Stimulated activated CD4-positive, alpha-beta T cell treated with anti-CD3 and anti-CD28 coated beads, Interleukin-15, amount 100 ng/mL, for 48 hours (primary cell): ENCODE results near the gene SLIT3.

Source experiments
- DNase-seq, 2 donors: peaks; one replicate each; pipeline ENCODE4 v3.0.0-alpha.2; 2020; ENCODE audit warnings: low read depth in 2 of 2

The SLIT3 gene

DNA sequence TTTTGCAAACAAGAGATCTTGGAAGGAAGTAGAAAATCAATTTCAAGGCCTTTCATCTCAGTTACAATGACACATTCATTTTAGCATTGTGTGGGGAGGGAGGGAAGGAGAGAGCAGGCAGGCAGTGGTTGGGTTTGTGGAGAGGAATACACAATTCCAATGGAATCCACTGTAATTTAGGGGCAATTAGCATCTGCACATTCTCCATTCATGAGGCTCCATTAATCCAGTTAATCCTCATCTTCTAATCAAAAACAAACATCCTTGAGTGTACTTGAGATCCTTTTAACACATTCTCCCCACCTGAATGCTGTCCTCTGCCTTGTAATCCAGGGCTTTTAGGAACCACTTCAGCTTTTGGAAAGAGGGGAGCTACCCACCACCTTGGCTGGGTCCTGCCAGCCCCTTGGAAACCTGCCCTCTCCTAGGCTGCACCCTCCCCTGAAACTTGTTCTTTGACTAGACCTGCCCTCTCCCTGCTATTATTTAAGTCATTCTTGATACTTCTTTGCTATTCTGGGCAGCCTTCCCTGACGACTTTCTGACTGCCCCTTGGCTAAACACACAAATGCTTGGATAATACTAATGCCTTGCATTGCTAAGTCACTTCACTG is 271.2 kb downstream of the SLIT3 start:
- no peak for DNase-seq

DNA sequence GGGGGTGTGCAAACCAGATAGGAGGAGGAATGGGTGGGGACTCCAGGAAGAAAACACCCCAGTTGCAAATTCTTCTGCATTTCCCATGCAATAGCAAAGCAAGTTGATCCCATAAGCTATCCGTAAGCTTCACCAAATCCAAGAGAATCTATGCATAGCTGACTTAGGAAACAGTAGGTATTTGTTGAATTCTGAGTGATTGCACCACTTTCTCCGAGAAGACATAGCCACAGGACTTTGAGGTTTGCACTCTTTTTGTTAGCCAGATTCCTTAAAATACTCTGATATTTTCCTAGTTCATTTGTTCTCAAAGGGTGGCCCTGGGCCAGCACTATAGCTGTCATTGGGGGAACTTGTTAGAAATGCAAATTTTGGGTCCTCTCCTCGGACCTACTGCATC is 271.9 kb downstream of the SLIT3 start:
- no peak for DNase-seq

- DNase-seq, result no peak
Measured at GRCh38 chr5:169027501-169028061, 273.4 kb downstream of the SLIT3 start.

- no peak for DNase-seq
Measured at GRCh38 chr5:169025491-169025890, 275.4 kb downstream of the SLIT3 start.

GRCh38 chr5:169024421-169024820 is 276.5 kb downstream of the SLIT3 start:
- DNase-seq, result no peak

GRCh38 chr5:169022718-169023117 is 278.2 kb downstream of the SLIT3 start:
- no peak for DNase-seq

- DNase-seq, result no peak
Measured at GRCh38 chr5:169020102-169020501, 280.8 kb downstream of the SLIT3 start.

GRCh38 chr5:169018925-169019324 is 282.0 kb downstream of the SLIT3 start:
- DNase-seq, result no peak

DNA sequence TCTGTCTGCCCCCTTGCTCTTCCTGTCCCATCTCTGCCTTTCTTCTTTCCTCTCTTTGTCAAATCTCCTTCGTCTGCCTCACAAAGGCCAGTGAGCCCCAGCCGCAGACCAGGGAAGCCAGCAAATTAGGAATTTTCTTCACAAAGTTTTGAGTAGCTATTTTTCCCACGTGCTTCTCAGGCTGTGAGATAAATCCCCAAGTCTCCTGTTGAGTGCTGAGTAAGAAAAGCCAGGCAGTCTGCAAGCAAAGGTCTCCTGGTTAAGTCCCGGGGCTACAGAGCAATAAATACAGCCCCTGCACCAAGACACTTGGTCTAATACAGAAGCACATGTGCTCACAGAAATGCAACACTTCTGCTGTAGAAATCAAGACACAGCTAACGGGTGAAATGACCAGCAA is 284.9 kb downstream of the SLIT3 start:
- no peak for DNase-seq

DNA sequence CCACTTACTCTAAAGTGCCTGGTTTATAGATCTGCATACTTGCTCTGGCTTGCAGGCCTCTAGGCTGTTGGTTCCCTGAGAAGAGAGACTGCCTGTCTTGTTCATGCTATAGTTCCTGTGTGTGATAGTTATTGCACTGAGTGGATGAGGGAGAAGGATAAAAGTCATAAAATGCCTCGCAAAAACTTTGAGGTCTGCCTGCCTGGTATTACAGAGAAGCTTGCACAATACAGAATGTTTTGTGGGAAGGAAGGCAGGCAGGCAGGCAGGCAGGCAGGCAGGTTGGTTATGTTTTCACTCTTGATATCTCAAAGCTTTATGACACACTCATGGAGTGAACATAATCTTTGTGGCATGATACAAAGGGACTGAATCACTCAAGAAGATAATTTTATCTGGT is 287.1 kb downstream of the SLIT3 start:
- DNase-seq, result no peak

GRCh38 chr5:169013208-169013728 is 287.7 kb downstream of the SLIT3 start:
- DNase-seq, result no peak

DNA sequence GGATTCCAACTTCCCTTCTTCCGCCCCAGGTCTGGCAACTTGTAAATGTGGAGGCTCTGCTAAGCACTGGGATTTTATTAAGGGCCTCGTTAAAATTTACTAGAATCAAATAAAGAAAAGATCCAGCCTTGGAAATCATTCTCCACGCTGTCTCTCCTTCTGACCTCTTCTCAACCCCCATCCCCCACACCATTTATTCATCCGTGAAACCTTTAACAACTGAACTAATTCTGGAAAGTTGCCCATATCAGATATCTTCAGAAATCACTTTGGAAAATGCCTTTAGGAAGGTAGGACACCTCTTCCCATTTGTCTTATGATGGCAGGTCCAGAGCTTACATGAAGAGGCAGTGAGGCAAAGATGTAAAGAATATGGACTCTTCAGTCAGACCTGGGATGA is 288.5 kb downstream of the SLIT3 start:
- no peak for DNase-seq

- no peak for DNase-seq
Measured at GRCh38 chr5:169011451-169011850, 289.5 kb downstream of the SLIT3 start.

- no peak for DNase-seq
Measured at GRCh38 chr5:169011009-169011408, 289.9 kb downstream of the SLIT3 start.

DNA sequence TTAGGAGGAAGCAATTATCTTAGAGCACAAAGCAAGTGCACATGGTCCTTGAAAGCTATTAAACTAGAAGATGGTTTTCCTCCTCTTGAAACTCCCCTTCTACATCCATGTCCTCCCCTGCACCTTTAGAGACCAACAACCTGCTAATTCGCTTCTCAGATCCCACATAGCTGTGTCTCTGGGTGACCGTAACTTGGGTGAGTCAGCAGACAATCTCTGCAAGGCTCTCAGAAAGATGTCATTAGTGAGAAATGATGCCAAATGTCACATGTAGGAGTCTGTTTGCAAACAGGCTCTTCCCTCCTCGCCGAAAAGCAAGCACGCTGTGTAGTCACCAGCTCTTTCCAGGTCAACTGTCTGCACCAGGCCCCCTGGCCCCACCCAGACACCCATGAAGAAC is 291.8 kb downstream of the SLIT3 start:
- DNase-seq, result no peak

GRCh38 chr5:169006842-169007790 is 293.8 kb downstream of the SLIT3 start:
- no peak for DNase-seq

DNA sequence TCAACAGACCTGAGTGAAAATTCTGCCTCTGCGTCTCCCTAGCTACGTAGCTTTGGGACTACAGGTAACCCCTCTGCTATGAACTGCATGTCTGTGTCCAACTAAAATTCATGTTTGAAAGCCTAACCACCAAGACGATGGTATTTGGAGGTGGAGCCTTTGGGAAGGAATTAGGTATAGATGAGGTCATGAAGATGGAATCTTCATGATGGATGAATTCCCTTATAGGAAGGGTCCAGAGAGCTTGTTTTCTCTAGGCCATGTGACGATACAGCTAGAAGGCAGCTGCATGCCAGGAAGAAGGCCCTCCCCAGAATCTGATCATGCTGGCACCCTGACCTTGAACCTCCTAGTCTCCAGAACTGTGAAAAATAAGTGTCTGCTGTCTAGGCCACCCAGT is 296.4 kb downstream of the SLIT3 start:
- no peak for DNase-seq

DNA sequence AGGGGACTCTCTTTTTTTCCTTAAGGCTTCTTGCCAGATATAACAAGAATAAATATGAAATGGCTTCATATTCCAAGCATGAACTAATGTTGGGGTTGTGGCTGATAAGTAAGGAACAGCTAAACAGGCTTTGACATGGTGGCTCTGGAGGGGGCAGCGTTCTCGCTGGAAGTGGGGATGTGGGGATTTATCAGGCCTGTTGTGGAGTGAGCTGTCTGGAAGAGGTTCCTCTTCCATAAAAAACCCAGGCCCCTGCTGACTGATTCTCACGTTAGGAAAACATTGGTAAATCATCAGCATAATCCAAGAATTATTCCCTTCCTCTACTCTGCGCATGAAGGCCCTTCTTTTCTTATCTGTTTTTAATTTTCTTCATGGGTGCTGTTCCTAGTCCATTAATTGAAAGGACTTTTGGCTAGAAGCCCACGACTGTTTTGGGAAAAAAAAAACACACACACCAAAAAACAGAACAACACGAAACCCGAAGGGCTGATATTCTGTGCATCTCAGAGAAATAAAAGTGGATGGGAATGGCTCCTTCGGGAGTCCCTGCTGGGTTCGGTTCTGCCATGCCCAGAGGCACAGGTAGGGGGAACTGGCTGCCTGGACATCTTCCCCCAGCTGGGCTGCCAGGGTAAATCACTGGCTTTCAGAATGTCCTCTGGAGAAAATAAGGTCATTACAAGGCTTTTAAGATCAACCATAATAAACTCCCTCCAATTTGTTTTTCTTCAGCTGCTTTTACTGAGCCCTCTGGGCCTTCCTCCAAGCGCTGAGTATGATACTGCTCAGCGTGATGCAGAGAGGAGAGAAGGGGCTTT is 297.0 kb downstream of the SLIT3 start:
- DNase-seq, result no peak

DNA sequence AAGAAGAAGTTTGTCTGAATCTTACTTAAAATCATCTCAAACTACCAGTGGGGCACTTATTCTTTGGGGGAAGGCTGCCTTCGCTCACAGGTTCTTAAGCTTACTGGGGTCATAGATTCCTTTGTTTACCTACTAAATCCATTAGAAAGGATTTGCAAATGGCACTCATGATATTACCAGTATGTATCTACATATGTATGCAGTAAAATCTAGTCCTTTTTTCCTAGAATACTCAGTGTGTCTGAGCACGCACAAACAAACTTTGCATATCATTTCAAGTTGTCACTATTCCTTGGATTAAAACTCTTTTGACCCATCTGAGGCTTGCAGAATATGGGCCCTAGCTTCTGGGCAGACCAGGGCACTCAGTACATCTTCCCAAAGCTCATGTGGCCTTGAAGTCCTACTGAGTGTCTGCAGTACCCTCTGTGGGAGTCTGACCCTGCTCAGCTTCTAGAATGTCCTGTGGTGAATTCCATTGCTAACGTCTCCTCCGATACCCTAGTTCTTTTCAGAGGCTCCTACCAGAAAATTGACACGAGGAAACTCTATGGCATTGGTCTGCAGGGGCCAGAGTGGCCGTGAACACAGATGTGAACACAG is 297.9 kb downstream of the SLIT3 start:
- DNase-seq, result no peak

GRCh38 chr5:169001394-169001793 is 299.5 kb downstream of the SLIT3 start:
- DNase-seq, result no peak

- DNase-seq, result no peak
Measured at GRCh38 chr5:168995024-168995423, 305.9 kb downstream of the SLIT3 start.
